GM19240 (cell line): Measurements from ENCODE around the gene IGSF21.
A peak's percentile ranks its signal among the peaks of the same experiment; 100 is the strongest.

Experiments used
- DNase-seq: peaks from one replicate; pipeline ENCODE4 v3.0.0; 2011; ENCODE audit warnings: low spot score; ENCODE audit not compliant: insufficient read length

IGSF21 gene

DNA sequence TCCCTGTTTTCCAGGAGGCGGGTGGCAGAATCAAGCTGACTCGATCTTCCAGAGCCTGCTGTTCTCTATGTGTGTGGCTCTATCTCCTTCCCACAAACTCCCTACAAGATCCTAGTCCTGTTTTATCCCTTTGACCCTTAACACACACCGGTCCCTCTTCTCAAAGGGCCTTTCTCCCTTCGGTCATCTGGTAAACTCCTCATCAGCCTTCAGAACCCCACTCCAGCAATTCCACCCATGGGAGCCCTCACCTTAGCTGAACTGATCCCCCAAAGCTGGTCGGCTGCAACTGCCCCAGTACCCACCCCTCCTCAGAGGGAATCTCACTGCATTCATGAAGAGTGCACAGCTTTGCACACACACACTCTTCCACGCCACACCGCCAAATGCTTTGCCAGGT is 184.9 kb downstream of the IGSF21 start:
- no peak for DNase-seq

DNA sequence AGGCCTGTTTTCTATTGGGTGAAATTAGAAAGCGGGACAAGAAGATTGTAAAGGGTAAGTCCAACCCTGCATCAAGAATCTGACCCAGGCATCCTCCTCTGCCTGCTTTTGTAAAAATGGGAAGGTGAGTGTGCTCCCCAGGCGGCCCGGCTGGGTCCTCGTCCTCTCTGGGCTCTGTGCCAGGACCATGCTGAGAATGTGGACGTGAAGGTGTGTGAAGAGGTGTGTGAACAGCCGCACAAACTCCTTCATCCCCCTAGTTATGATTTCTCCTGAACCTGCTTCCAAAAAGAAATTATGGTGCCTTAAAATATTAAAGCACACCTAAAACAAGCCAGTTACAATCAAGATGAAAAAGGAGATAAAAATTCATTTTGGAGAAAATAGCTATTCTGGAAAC is 185.7 kb downstream of the IGSF21 start:
- no peak for DNase-seq

DNA sequence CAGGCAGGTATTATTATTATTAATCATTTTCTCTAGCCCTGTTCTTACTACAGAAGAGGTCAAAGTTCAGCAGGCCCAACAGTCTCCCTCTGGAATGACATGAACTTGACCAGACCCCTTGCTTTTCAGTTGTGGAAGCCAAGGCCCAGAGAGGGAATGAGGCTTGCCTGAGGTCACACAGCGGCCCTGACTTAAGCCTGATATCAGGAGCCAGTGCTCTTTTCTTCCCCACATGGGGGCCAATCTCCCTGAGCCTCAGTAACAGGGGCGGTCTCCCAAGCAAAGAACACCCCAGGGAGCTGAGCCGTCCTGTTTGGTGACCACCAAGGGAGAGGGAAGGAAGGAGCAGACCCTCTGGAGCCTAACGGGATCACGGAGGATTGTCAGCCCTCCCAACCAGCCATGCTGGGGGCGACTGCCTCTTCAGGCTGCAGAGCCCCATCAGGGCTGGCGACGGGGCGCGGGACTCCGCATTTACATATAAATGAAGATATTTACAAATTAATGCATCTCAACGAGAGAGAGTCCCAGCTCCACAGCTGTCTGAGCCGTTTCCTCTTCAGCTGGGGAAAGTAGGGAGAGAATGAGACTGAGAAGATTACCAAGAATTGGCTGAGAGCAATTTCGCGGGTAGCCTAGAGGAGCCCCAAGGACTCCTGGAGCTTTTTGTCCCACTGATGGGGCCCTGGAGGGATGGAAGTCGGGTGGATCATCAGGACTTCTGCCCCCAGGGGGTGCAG is 187.0 kb downstream of the IGSF21 start:
- DNase-seq, result no peak

DNA sequence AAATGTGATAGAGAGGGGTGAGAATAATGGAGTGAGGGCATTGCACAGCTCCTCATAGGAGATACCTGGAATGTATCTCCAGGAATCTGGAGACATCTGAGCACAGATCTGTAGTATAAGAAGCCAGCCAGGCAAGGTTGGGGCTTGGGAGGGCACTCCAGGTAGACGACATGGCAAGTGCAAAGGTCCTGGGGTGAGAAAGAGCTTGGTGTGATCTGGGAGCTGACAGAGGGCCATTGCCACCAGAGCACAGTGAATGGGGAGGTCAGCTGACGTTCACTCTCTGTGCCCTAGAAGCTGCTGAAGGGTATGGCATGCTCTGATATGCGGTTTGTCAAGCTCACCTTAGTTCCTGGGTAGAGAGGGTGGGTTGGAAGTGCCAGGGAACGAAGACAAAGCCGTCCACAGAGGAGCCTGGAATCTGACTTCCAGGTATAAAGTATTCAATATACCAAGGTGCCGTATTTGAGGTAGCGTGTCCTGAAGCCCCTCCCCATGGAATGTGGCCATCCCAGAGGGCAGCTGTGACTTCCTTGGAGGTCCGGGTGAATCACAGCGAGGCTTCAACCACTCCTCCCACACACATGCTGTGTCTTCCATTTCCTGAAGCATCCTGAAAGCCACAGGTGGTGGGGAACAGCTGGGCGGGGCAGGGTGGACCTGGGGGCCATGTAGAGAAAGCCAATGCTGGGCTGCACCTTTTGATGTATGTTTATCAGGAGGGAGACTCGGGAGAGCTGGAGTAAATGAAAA is 190.5 kb downstream of the IGSF21 start:
- DNase-seq, result no peak

DNA sequence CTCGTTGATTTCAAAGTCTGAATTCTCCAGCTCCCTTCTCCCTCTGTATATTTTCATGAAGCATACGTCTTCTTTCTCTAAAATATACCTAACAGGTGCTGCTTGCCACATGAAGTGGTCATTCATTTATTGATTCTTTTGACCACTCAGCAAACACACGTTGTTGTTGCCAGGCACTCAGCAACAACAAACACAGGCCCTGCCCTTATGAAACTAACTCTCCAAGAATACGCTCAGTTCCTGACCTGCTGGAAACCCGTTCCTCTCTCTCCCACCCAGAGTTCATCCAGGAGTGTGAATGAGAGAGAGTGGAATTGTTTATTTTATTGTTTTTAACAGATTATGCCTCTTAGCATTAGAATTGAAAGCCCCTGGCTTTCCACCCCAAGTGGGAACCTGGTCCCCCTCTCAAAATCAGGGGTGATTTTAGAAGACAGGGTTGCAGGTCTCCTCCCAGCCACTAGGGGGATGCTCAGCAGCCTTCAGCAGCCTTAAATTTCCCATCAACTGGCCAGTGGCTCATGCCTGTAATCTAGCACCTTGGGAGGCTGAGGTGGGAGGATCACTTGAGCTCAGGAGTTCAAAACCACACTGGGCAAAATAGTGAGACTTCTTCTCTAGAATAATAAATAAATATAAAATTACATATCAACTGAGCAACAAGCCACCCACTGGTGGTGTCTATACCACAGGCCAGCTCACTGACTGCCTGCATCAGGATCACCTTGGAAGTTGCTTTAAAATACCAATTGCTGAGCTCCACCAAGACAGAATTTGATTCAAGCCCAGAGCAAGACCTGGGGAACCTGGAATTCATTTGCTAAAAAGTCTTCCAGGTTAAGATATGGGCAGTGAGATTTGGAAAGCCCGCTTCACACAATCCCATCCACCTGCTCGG is 192.1 kb downstream of the IGSF21 start:
- DNase-seq, result peak; percentile 66

DNA sequence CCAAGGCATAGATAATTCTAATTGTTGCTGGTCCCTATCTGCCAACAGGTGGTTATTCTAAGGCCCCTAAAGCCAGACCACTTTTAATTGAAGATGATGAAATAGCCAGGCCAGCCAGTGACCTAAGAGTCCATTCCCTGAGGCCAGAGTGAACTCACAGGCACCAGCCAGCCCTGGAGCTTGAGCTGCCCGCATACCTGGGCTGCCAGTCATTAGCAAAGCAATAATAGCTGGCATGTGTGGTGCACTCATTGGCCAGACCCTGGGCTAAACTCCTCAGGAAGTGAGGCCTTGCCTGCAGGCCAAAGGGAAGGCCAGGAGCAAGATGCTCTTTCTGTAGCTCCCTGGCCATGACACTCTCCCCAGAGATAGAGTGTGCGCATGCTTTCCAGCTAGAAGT is 192.8 kb downstream of the IGSF21 start:
- DNase-seq, result no peak

DNA sequence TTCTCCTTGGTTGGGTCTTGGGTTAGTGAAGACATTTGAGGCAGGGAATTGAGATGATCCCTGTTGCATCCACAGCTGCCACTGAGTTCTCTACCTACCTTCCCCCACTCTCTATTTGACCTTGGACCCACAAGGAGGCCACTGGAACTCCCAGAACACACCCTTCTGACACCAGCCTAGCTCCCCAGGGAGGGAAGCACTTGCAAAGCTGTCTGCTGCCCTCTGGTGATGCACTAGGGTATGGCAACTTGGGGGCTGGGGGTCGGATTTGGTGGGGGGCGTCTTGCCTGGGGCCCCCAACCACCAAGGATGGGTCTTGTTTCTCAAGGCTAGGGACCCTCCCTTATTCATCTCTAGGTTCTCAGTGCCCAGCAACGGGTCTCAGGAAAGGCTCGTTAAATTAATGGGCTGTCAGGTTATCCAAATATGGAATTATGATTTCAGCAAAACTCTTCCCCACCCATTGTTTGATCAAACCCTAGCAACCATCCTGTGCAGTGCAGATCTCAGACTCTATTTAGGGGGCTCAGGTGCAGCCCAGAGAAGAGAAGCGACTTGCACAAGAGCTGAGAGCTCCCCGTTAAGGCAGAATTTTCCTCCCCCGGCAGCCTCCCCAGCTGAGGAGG is 195.3 kb downstream of the IGSF21 start:
- no peak for DNase-seq

DNA sequence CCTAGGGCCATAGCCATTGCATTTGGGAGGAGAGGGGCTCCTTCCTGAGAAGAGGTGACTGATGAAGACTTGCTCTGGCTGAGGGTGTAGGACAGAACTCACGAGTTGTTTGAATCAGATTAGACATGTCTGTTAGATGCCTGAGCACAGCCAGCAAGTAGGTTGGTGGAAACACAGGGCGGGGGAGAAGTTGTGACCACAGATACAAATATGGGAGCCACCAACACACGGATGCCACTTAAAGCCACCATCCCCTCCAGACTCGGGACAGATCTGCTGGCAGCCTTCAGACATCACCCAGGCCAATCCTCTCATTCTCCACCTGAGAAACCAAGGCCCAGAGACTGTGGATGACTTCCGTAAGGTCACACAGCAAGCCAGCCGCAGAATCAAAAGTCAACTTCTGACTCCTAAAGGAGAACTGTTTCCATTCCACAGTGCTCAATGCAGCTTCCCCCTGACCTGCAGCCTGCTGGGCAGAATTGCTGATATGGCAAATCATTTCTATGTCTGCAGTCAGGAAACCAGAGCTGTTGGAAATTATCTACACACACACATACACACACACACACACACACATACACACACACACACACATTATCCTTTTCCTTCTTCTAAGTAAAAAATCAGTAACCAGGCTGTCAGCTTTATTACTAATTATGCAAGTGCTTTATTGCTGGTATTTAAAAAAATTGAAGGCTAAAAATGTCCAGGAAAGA is 196.7 kb downstream of the IGSF21 start:
- DNase-seq, result no peak

DNA sequence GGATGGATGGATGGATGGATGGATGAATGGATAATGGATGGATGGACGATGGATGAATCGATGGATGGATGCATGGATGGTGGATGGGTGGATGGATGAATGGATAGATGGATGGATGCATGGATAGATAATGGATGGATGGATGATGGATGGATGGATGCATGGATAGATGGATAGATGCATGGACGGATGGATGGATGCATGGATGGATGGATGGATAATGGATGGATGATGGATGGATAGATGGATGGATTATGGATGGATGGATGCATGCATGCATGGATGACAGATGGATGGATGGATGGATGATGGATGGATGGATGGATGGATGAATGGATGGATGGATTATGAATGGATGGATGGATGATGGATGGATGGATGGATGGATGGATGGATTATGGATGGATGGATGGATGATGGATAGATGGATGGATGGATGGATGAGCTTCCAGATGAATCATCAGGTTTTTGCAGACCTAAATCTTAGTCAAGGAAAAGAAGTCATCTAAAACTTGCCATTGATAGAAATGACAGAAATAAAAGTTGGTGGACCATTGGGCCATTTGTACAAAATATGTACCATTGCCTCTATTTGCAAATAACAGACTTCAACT is 197.7 kb downstream of the IGSF21 start:
- DNase-seq, result no peak

DNA sequence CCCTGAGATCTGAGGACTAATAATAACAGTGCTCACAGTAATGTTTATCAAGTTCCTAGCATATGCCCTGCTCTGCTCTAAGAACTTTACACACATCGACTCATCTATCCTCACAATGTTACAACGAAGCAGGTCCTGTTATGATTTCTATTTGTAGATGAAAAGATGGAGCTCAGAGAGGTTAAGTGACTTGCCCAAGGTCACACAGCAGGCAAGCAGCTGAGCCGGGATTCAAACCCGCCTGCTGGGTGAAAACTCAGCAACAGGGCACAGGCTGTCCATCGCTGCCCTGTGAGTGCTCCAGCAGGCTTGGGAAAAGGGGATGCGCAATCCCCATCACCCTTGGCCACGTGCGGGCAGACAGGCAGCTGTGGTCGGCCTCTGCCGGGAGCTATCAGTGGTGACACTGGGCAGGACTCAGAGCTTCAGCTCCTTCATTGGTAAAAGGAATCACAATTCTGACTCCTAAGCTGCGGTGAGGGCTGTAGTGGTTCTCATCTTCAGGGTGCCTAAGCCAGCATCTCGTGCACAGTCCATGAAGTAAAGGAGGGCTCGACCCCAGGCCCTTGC is 199.8 kb downstream of the IGSF21 start:
- DNase-seq, result no peak

DNA sequence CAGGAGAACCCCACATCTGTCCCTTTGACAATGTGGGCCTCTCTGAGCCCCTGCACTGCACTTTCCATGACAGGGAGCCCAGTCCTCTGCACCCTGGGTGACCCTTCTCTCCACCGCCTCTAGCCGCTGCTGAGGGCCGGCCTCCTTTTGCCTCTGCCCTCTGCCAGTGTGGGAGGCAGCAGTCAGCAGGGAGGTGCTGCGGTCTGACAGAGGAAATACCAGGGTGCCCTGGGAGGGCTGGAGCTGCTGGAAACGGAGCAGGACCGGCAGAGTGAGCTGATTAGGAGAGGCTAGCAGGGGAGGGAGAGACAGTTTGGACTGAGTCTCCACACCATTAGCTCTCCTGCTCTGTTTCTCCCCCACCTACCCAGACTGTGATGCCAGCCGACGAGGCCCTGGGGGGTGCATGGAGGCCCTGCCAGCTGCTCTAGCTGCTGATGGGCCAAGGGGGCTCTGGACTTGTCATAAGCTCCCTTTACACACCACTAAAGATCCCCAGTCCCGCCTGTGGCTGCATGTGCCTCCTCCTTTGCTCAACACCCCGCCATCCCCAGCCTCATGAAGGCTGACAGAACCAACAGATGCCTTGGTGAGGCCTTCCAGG is 202.1 kb downstream of the IGSF21 start:
- DNase-seq, result no peak

DNA sequence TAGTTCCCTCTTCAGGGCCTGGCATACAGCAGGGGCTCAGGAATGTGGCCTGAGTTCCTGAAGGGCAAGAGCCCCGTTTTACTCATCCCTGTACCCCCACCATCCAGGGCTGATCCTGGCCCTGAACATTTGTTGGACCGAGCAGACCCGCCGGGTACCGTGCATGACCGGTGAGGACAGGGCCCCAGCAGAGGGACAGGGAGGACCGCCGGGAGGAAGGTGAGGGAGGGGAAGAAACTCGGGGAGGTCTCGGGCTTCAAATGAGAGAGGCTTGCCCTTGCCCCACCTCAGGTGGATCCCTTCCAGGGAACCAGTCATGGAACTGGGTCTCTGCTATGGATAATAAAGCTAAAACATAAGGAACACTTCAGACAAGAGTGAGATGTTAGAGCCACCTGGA is 205.4 kb downstream of the IGSF21 start:
- no peak for DNase-seq

DNA sequence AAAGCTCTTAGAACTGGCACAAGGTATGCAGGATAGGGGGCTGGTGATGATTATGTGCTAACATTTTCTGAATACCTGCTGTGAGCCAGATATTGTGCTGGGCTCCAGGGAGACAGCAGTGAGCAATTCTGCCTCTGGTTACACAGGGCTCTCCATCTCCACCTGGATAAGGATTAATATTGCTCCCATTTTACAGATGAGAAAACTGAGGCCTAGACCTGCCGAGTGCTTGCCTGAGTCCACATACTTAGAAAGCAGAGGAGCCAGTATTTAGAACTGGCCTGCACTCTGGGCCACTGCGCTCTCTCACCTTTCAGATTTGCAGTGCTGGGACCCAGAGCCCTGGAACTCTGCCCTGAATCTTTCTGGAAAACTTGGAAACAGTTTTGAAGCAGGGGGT is 205.9 kb downstream of the IGSF21 start:
- no peak for DNase-seq

DNA sequence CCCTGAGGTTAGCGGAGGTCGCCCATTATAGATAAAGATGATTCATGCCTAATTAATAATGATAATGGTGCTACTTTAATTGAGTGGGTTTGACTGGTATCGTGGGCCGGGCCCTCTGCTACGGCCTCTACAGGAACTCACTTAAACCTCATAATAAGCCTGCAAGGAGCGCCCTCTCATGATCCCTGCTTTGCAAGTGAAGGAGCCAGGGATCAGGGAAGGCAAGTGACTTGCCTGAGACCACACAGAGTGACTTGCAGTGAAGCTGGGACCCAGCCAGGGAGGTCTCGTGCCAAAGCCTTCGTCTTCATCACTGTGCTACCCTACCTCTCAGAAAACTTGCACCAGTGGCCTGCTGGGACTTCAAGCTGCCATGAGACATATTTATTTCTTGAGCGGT is 206.8 kb downstream of the IGSF21 start:
- no peak for DNase-seq

DNA sequence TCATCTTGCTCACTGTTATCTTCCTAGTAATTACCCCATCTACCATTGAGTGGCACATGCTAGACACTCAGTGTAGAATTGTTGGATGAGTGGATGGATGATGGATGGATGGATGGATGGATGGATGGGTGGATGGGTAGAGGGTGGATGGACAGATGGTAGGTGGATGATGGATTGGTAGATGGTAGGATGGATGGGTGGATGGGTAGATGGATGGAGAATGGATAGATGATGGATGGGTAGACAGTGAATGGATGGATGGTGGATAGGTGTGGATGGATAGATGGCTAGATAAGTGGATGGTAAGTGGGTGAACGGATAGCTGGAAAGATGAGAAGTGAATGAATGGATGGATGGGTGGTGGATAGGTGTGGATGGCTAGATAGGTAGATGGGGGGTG is 207.9 kb downstream of the IGSF21 start:
- no peak for DNase-seq

DNA sequence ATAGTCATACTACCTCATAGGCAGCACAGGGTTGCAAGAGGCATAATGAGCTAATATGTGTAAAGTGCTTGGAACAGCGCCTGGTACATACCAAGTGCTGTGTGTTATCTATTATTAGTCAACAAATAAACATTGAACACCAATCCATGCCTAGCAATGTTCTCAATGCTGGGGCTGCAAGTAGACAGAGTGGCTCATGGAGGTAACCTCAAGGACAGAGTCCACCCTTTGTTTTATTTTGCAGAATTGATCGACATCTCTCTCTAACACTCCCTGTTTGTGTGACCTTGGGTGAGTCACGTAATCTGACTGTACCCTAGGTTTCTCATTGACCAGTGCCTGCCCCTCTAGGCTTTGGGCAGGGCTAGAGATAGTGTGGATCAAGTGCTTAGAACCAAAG is 209.2 kb downstream of the IGSF21 start:
- DNase-seq, result no peak

DNA sequence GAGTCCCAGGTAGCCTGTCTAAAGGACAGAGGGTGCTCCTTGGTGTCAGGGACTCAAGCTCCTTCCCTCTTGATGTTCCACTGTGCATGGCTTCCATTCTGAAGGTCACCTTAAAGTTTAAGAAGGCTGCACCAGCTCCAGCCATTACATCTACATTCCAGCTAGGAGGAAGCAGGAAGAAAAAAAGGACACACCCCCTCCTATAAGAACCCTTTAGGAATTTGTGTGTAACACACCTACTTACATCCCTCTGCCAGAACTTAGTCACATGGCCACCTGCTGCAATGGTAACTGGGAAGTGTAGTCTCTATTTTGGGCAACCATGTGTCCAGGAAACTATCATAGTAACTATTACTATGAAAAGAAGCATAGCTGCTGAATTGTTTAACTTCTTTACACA is 211.5 kb downstream of the IGSF21 start:
- DNase-seq, result no peak

DNA sequence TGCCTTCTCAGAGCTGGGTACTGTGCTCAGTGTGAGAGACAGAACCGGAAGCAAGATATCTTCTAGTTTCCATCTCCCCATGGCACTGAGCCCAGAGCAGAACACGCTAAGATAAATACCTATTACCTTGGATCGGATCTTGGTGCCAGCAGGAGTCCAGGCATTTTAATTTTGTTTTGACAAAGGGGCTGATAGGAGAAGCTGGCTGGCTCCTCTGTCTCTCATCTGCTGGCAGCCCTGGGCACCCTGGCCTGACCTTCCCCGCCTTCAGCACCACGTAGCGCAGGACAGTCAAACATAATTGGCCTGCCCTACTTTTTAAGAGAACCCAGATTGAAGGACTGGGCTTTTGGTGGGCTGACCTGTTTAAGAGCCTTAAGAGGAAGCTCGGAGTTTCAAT is 212.5 kb downstream of the IGSF21 start:
- DNase-seq, result no peak

DNA sequence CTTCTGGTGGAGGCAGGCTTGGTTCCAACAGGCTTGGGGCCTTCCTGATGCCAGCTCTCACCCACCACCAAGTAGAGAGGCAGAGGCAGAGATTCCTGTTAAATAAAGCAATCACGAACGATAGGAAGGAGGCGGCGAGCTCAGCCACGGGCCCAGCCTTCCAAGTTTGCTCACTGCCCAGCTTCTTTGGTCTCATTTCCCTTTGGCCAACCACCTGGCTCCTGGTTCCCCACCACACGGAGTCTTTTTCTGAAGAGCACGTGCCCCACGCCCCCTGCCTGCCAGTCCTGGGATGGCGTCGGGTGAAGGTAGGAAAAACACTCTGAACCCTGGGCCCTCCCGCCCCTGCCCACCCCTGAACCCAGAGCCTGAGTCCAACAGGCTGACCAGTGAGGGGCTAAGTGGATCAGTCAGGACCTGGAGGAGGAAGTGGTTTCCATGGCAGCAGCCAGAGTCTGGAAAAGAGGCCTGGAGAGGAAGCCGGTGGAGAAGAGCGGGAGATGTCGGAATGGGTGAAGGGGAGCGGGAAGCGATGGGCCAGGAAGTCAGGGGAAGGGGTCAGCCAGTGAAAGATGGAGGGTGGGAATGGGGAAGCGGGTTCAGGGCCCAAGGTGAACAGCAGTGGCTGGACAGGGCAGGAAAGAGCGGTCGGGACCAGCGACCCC is 214.9 kb downstream of the IGSF21 start:
- no peak for DNase-seq
